T-cell (primary cell): ENCODE measurements around the gene TASP1. TPM values are rescaled to one million over a fixed set of nuclear protein-coding genes. Genes with fewer than 3 reads are reported as not detected.

Experiments used
- ATAC-seq, 4 experiments: fragments of 200-7000 bp in 3 of 4; fragments of 150-1000 bp in 1 of 4; cut with Tn5 transposase; replicated peaks in 1 of 4; 1 replicate in 3 of 4; 2 replicates in 1 of 4; pipeline ENCODE4 v1.10.0; 2021; ENCODE audit warnings: moderate library complexity in 3 of 4, mild to moderate bottlenecking in 2 of 4, moderate number of reproducible peaks in 1 of 4
- CTCF ChIA-PET, 2 donors: fragments of 300-600 bp; sonication (Branson Sonifier 250); formaldehyde crosslinking; loops; one replicate each; lab custom pipeline; 2022; ENCODE audit warnings: antibody characterized with exemption in 2 of 2; lab: Charles Lee
- POLR2A ChIA-PET, 2 donors: fragments of 300-600 bp; sonication (Branson Sonifier 250); formaldehyde crosslinking; loops; one replicate each; lab custom pipeline; 2022; ENCODE audit warnings: antibody characterized with exemption in 2 of 2; lab: Charles Lee
- DNase-seq, 35 experiments: peaks; one replicate each; pipeline versions ENCODE4 v3.0.0 to v3.0.0-alpha.2; 2013 to 2023
- H3K27ac ChIP-seq: one replicate; pipeline ENCODE4 v1.5.1; 2013; ENCODE audit warnings: low read length
- H3K27me3 ChIP-seq, 2 experiments: replicated peaks in 1 of 2; 1 replicate in 1 of 2; 2 replicates in 1 of 2; pipeline versions ENCODE4 v1.6.1 to v1.7.0; 2013; ENCODE audit warnings: low read length in 1 of 2, mixed read lengths in 1 of 2; ENCODE audit not compliant: control insufficient read depth in 2 of 2, insufficient read depth in 2 of 2; ENCODE audit errors: extremely low read depth in 1 of 2
- H3K36me3 ChIP-seq, 2 donors: 1 replicate in 1 of 2; 2 replicates in 1 of 2; pipeline versions ENCODE4 v1.6.1 to v1.7.0; 2013; ENCODE audit warnings: low read length in 1 of 2; ENCODE audit not compliant: control insufficient read depth in 2 of 2, insufficient read depth in 1 of 2; ENCODE audit errors: extremely low read depth in 1 of 2
- H3K4me1 ChIP-seq, 2 experiments: 1 replicate in 1 of 2; 2 replicates in 1 of 2; pipeline versions ENCODE4 v1.6.1 to v1.7.0; 2013; ENCODE audit warnings: low read length in 2 of 2, mixed read lengths in 1 of 2; ENCODE audit not compliant: insufficient read depth in 2 of 2, control insufficient read depth in 1 of 2; ENCODE audit errors: extremely low read depth in 1 of 2
- H3K4me3 ChIP-seq, 2 donors: 1 replicate in 1 of 2; 2 replicates in 1 of 2; pipeline versions ENCODE4 v1.5.1 to v1.7.0; 2013; ENCODE audit warnings: mild to moderate bottlenecking in 2 of 2, low read length in 1 of 2, moderate library complexity in 1 of 2; ENCODE audit not compliant: control insufficient read depth in 1 of 2; ENCODE audit errors: extremely low read depth in 1 of 2
- H3K9me3 ChIP-seq: 2 replicates; pipeline ENCODE4 v1.7.0; 2013
- H3K27ac Mint-ChIP-seq, 2 donors: one replicate each; pipeline ENCODE4 v1.8.0; 2020 to 2021; ENCODE audit warnings: mild to moderate bottlenecking in 2 of 2, mixed read lengths in 2 of 2
- H3K27me3 Mint-ChIP-seq, 2 donors: one replicate each; pipeline ENCODE4 v1.8.0; 2021 to 2022; ENCODE audit warnings: mixed read lengths in 2 of 2
- H3K36me3 Mint-ChIP-seq: one replicate; pipeline ENCODE4 v1.8.0; 2021; ENCODE audit warnings: mixed read lengths
- H3K4me1 Mint-ChIP-seq, 3 donors: one replicate each; pipeline ENCODE4 v1.8.0; 2020 to 2022; ENCODE audit warnings: mixed read lengths in 3 of 3, mild to moderate bottlenecking in 1 of 3
- H3K4me3 Mint-ChIP-seq, 3 donors: one replicate each; pipeline ENCODE4 v1.8.0; 2020 to 2022; ENCODE audit warnings: mild to moderate bottlenecking in 3 of 3, mixed read lengths in 3 of 3, moderate library complexity in 3 of 3
- H3K9me3 Mint-ChIP-seq, 3 donors: one replicate each; pipeline ENCODE4 v1.8.0; 2020 to 2022; ENCODE audit warnings: mixed read lengths in 3 of 3
- WGBS: methylation state at CpG from one replicate; pipeline ENCODE4 v1.1.5; 2013; ENCODE audit warnings: missing lambda C conversion rate; ENCODE audit not compliant: insufficient coverage; 5-methylcytosine and 5-hydroxymethylcytosine counted together
- total RNA-seq, 35 experiments: library from RNA in 6 of 35; stranded (reverse) in 6 of 35; fragments of 120-200 nt in 1 of 35; gene quantifications; one replicate each; pipeline versions ENCODE4 v1.2.1 to v1.2.4 and lab custom pipeline; 2013 to 2026

TASP1 gene
- total RNA-seq, 5 donors from 2014 or later (not counting 1 experiment from before 2014, with no cell fraction given): 11.2 to 19.4 (median 13.8) TPM

GRCh38 chr20:13574071-13574470, 64.7 kb downstream of the TASP1 start:
- no peaks in the 10 kb centered on the region for H3K27me3 Mint-ChIP-seq
- peaks cover 0 to 4% (median 2%) of the 10 kb centered on the region in 3 donors for H3K9me3 Mint-ChIP-seq
- H3K36me3 ChIP-seq: peaks cover under 1 to 5% of the 10 kb centered on the region in 2 donors
- no peaks in the 10 kb centered on the region for H3K4me1 Mint-ChIP-seq
- H3K4me3 ChIP-seq: no peak overlapping the region
- no peaks in the 10 kb centered on the region for H3K4me1 ChIP-seq
- H3K36me3 Mint-ChIP-seq: peaks cover 66% of the 10 kb centered on the region
- WGBS: no CpG with 5 or more reads among the region's 2 CpGs
- ATAC-seq: no peak
- H3K27ac Mint-ChIP-seq: no peak overlapping the region
- no peak overlapping the region for H3K4me3 Mint-ChIP-seq
- POLR2A ChIA-PET: no interaction called here
- H3K27me3 ChIP-seq: no peaks in the 10 kb centered on the region
- CTCF ChIA-PET: no interaction called here
- no peak overlapping the region for H3K27ac ChIP-seq
- no peak for DNase-seq
- H3K9me3 ChIP-seq: no peaks in the 10 kb centered on the region

DNA sequence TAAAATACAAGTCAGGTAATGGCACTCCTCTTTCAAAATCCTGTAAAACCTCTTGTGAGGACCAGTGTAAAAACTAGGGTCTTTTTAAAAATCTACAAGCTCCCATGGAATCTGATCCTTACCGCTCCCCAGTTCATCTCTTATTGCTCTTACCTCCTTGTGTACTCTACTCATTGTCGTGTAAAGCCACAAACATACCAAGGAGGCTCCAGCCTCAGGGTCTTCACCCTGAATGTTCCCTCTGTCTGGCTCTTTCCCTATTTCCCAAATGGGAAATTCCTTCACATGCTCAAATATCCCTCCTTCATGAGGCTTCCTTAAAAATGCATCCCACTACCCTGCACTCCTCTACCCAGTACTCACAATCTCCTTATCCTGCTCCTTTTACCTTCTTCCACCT, 67.1 kb downstream of the TASP1 start:
- CTCF ChIA-PET: no interaction called here
- no peak for ATAC-seq

DNA sequence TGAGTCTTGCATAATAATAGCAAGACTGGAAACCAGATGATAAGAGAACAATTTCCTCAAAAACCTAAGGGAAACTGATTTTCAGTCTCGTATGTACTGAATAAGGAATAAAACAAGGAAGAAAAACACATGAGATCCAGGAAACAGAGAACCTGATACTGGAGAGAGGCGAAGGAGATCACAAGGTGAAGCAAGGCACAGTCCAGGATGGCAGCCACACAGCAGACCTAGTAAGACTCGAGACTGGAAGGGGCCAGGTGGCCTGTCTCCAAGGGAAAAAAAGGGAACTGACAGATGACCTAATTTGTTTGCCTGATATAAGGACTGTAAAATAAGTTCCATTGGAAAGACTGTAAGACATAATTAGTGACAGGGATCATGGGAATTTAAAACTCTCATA, 71.1 kb downstream of the TASP1 start:
- WGBS: 96% methylated on average over 3 of the region's 3 CpGs
- no peaks in the 10 kb centered on the region for H3K4me1 Mint-ChIP-seq
- H3K9me3 Mint-ChIP-seq: peaks cover 0 to 7% (median 3%) of the 10 kb centered on the region in 3 donors
- Histone ChIP-seq H3K27me3 (no peaks in the 10 kb centered on the region), H3K4me3 (no peak overlapping the region), H3K36me3 (no peaks in the 10 kb centered on the region), H3K27ac (no peak overlapping the region), H3K9me3 (no peaks in the 10 kb centered on the region), H3K4me1 (no peaks in the 10 kb centered on the region)
- DNase-seq (no peak), ATAC-seq (no peak)
- no peak overlapping the region for H3K4me3 Mint-ChIP-seq
- H3K27ac Mint-ChIP-seq: no peak overlapping the region
- H3K36me3 Mint-ChIP-seq: peaks cover 69% of the 10 kb centered on the region
- no peaks in the 10 kb centered on the region for H3K27me3 Mint-ChIP-seq
- ChIA-PET CTCF (no interaction called here), POLR2A (no interaction called here)

More for the DNA sequence above, 67.1 kb downstream of the TASP1 start:
- H3K4me1 Mint-ChIP-seq: no peaks in the 10 kb centered on the region
- no peak overlapping the region for H3K27ac Mint-ChIP-seq
- H3K27me3 Mint-ChIP-seq: no peaks in the 10 kb centered on the region
- POLR2A ChIA-PET: no interaction called here
- Histone ChIP-seq H3K36me3 (peaks cover 0 to 5% of the 10 kb centered on the region in 2 donors), H3K9me3 (no peaks in the 10 kb centered on the region), H3K27ac (no peak overlapping the region), H3K4me3 (no peak overlapping the region), H3K4me1 (no peaks in the 10 kb centered on the region), H3K27me3 (no peaks in the 10 kb centered on the region)
- no peak for DNase-seq
- peaks cover 68% of the 10 kb centered on the region for H3K36me3 Mint-ChIP-seq
- H3K4me3 Mint-ChIP-seq: no peak overlapping the region
- peaks cover 0 to 8% (median 5%) of the 10 kb centered on the region in 3 donors for H3K9me3 Mint-ChIP-seq
- WGBS: 89% methylated on average over 2 of the region's 2 CpGs

GRCh38 chr20:13563854-13564253, 74.9 kb downstream of the TASP1 start:
- H3K36me3 Mint-ChIP-seq: peaks cover 76% of the 10 kb centered on the region
- H3K27me3 ChIP-seq: no peaks in the 10 kb centered on the region
- H3K27me3 Mint-ChIP-seq: no peaks in the 10 kb centered on the region
- ATAC-seq (no peak), DNase-seq (no peak)
- CTCF ChIA-PET: no interaction called here
- H3K27ac ChIP-seq: no peak overlapping the region
- WGBS: no CpG with 5 or more reads among the region's 1 CpG
- POLR2A ChIA-PET: no interaction called here
- no peak overlapping the region for H3K4me3 Mint-ChIP-seq
- no peak overlapping the region for H3K4me3 ChIP-seq
- H3K36me3 ChIP-seq: peaks cover 0 to 2% of the 10 kb centered on the region in 2 donors
- peaks cover 0 to 2% (median 0%) of the 10 kb centered on the region in 3 donors for H3K4me1 Mint-ChIP-seq
- no peak overlapping the region for H3K27ac Mint-ChIP-seq
- no peaks in the 10 kb centered on the region for H3K9me3 ChIP-seq
- peaks cover 0 to 14% (median 5%) of the 10 kb centered on the region in 3 donors for H3K9me3 Mint-ChIP-seq
- no peaks in the 10 kb centered on the region for H3K4me1 ChIP-seq

DNA sequence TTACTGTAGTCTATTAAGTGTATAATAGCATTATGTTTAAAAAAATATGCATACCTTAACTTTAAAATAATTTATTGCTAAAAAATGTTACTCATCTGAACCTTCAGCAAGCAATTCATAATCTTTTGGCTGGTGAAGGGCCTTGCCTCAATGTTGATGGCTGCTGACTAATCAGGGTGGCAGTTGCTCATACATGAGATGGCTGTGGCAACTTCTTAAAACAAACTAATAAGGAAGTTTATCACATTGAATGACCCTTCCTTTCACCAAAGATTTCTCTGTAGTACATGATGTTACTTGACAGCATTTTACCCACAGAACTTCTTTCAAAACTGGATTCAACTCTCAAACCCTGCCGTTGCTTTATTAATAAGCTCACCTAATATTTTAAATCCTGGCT, 84.0 kb downstream of the TASP1 start:
- Mint-ChIP-seq H3K4me3 (no peak overlapping the region), H3K9me3 (no peaks in the 10 kb centered on the region), H3K4me1 (peaks cover 0 to 1% (median 0%) of the 10 kb centered on the region in 3 donors), H3K27ac (no peak overlapping the region), H3K36me3 (peaks cover 46% of the 10 kb centered on the region), H3K27me3 (no peaks in the 10 kb centered on the region)
- Histone ChIP-seq H3K27me3 (no peaks in the 10 kb centered on the region), H3K27ac (no peak overlapping the region), H3K4me3 (no peak overlapping the region), H3K9me3 (no peaks in the 10 kb centered on the region), H3K36me3 (peaks cover 0 to 2% of the 10 kb centered on the region in 2 donors), H3K4me1 (no peaks in the 10 kb centered on the region)
- POLR2A ChIA-PET: no interaction called here
- DNase-seq (no peak), ATAC-seq (no peak)
- CTCF ChIA-PET: interaction anchor here in 1 of 2 donors (4.4 kb wide), 1 partner anchor 7 kb away, joined by 22 read pairs; no protein-coding TSS in a partner anchor
- no CpG with 5 or more reads among the region's 1 CpG for WGBS

- Histone ChIP-seq H3K4me3 (no peak overlapping the region), H3K27ac (no peak overlapping the region), H3K9me3 (no peaks in the 10 kb centered on the region), H3K4me1 (no peaks in the 10 kb centered on the region), H3K27me3 (no peaks in the 10 kb centered on the region), H3K36me3 (peaks cover 0 to under 1% of the 10 kb centered on the region in 2 donors)
- ChIA-PET POLR2A (no interaction called here), CTCF (no interaction called here)
- DNase-seq (no peak), ATAC-seq (no peak)
- H3K27ac Mint-ChIP-seq: no peak overlapping the region
- no peaks in the 10 kb centered on the region for H3K27me3 Mint-ChIP-seq
- H3K4me3 Mint-ChIP-seq: no peak overlapping the region
- H3K9me3 Mint-ChIP-seq: no peaks in the 10 kb centered on the region
- H3K36me3 Mint-ChIP-seq: peaks cover 43% of the 10 kb centered on the region
- WGBS: no CpG with 5 or more reads among the region's 3 CpGs
- no peaks in the 10 kb centered on the region for H3K4me1 Mint-ChIP-seq
Observed at GRCh38 chr20:13554076-13554475, 84.7 kb downstream of the TASP1 start.

DNA sequence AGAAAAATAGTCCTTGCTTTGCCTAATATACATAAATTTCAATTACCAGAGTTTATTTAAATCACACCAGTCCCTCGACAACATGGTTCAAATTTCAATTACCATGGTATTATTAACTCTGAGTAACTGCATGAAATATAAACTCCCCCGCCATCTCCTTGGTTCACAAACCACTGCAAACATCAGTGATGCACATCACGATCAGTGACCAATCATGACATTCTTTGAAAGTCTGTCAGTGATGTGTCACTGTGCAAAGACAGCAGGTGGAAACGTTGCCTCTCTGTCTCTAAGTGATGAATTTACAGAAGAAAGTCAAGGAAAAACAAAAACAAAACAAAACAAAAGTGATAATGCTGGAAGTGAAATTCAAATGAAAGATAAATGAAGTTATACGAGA, 86.7 kb downstream of the TASP1 start:
- ChIA-PET POLR2A (no interaction called here), CTCF (no interaction called here)
- H3K4me3 Mint-ChIP-seq: no peak overlapping the region
- no peaks in the 10 kb centered on the region for H3K27me3 ChIP-seq
- H3K27ac ChIP-seq: no peak overlapping the region
- no peaks in the 10 kb centered on the region for H3K9me3 ChIP-seq
- H3K9me3 Mint-ChIP-seq: no peaks in the 10 kb centered on the region
- H3K4me1 ChIP-seq: no peaks in the 10 kb centered on the region
- no peak overlapping the region for H3K4me3 ChIP-seq
- no CpG with 5 or more reads among the region's 5 CpGs for WGBS
- no peaks in the 10 kb centered on the region for H3K4me1 Mint-ChIP-seq
- H3K36me3 Mint-ChIP-seq: peaks cover 38% of the 10 kb centered on the region
- ATAC-seq: no peak
- H3K27me3 Mint-ChIP-seq: no peaks in the 10 kb centered on the region
- no peak overlapping the region for H3K27ac Mint-ChIP-seq
- no peak for DNase-seq
- H3K36me3 ChIP-seq: no peaks in the 10 kb centered on the region
